HEK293 (cell line): ENCODE data around the gene AKAP5.

Experiments
- HOXA7 ChIP-seq: sonication (generic); formaldehyde crosslinking; IDR thresholded peaks from 2 replicates; pipeline ENCODE4 v1.8.1; 2022; ENCODE audit warnings: missing genetic modification reagents, borderline replicate concordance
- MEIS1 ChIP-seq: sonication (generic); formaldehyde crosslinking; IDR thresholded peaks from 2 replicates; pipeline ENCODE4 v1.8.1; 2022; ENCODE audit warnings: missing genetic modification reagents, mild to moderate bottlenecking, borderline replicate concordance
- ZFP3 ChIP-seq: fragments of 450-650 bp; formaldehyde crosslinking; IDR thresholded peaks from 2 replicates; pipeline ENCODE4 v1.5.1; 2016; ENCODE audit warnings: low read depth, missing biosample characterization, missing genetic modification characterization
- ZNF138 ChIP-seq: fragments of 450-650 bp; formaldehyde crosslinking; IDR thresholded peaks from 2 replicates; pipeline ENCODE4 v1.5.1; 2016; ENCODE audit warnings: missing biosample characterization, missing genetic modification characterization, borderline replicate concordance
- ZNF223 ChIP-seq: fragments of 450-650 bp; formaldehyde crosslinking; IDR thresholded peaks from 2 replicates; pipeline ENCODE4 v1.5.1; 2016; ENCODE audit warnings: missing biosample characterization, missing genetic modification characterization
- ZNF274 ChIP-seq, 2 experiments: fragments of 200-500 bp in 1 of 2; fragments of 450-650 bp in 1 of 2; sonication (Bioruptor generic) in 1 of 2; formaldehyde crosslinking in 1 of 2; IDR thresholded peaks; 2 replicates each; pipeline versions ENCODE4 v1.5.1 to v1.6.1; 2014 to 2016; ENCODE audit warnings: borderline replicate concordance in 1 of 2, inconsistent platforms in 1 of 2, low read length in 1 of 2, missing biosample characterization in 1 of 2, missing genetic modification characterization in 1 of 2
- ZNF791 ChIP-seq: fragments of 450-650 bp; formaldehyde crosslinking; IDR thresholded peaks from 2 replicates; pipeline ENCODE4 v1.5.1; 2016; ENCODE audit warnings: missing biosample characterization, missing genetic modification characterization
- TF ChIP-seq, protein P1 (sequence below): fragments of 450-650 bp; formaldehyde crosslinking; IDR thresholded peaks from 2 replicates; pipeline ENCODE4 v1.5.1; 2016; ENCODE audit warnings: missing biosample characterization, missing genetic modification characterization
- TF ChIP-seq, protein P2 (sequence below): fragments of 450-650 bp; formaldehyde crosslinking; IDR thresholded peaks from 2 replicates; pipeline ENCODE4 v1.5.1; 2016; ENCODE audit warnings: missing biosample characterization, missing genetic modification characterization
- TF ChIP-seq, protein P3 (sequence below): sonication (generic); formaldehyde crosslinking; IDR thresholded peaks from 2 replicates; pipeline ENCODE4 v1.8.1; 2022; ENCODE audit warnings: mild to moderate bottlenecking, moderate library complexity, missing genetic modification reagents
- TF ChIP-seq, protein P4 (sequence below): fragments of 450-650 bp; formaldehyde crosslinking; IDR thresholded peaks from 2 replicates; pipeline ENCODE4 v1.5.1; 2016; ENCODE audit warnings: missing biosample characterization, missing genetic modification characterization
- TF ChIP-seq, protein P5 (sequence below): fragments of 450-650 bp; formaldehyde crosslinking; IDR thresholded peaks from 2 replicates; pipeline ENCODE4 v1.5.1; 2016; ENCODE audit warnings: missing biosample characterization, missing genetic modification characterization, low read depth
- TF ChIP-seq, protein P6 (sequence below): fragments of 450-650 bp; formaldehyde crosslinking; IDR thresholded peaks from 2 replicates; pipeline ENCODE4 v1.5.1; 2016; ENCODE audit warnings: missing biosample characterization, missing genetic modification characterization

DNA sequence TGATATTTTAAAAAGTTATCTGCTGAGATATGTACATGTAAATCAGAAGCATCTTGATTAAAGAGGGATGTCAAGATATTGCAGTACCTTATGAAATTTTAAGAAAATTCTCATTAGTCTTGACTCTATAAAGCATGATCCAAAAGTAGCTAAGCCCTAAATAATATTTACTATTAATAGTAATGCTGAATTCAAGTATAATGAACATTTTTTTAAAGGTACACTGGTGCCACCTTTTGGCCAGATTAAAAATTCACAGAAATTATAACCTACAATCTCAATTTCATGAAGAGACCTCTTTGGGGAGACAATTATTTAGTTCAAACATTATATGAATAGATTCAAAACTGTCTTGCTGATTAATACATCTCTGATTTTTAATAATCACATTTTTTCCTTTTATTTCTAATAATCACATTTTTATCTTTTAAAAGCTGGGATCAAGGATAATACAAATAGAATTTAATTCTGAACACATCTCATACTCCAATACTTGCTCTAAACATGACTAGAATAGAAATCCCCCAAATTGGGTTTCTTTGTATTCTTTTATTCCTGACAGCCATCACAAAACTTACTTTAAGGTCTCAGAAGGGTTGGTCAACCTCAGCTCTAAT, 13.4 kb downstream of the AKAP5 start:
- TF ChIP-seq, protein P1, sequence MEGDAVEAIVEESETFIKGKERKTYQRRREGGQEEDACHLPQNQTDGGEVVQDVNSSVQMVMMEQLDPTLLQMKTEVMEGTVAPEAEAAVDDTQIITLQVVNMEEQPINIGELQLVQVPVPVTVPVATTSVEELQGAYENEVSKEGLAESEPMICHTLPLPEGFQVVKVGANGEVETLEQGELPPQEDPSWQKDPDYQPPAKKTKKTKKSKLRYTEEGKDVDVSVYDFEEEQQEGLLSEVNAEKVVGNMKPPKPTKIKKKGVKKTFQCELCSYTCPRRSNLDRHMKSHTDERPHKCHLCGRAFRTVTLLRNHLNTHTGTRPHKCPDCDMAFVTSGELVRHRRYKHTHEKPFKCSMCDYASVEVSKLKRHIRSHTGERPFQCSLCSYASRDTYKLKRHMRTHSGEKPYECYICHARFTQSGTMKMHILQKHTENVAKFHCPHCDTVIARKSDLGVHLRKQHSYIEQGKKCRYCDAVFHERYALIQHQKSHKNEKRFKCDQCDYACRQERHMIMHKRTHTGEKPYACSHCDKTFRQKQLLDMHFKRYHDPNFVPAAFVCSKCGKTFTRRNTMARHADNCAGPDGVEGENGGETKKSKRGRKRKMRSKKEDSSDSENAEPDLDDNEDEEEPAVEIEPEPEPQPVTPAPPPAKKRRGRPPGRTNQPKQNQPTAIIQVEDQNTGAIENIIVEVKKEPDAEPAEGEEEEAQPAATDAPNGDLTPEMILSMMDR (tag by site-specific recombination) = no peak
- TF ChIP-seq, protein P2, sequence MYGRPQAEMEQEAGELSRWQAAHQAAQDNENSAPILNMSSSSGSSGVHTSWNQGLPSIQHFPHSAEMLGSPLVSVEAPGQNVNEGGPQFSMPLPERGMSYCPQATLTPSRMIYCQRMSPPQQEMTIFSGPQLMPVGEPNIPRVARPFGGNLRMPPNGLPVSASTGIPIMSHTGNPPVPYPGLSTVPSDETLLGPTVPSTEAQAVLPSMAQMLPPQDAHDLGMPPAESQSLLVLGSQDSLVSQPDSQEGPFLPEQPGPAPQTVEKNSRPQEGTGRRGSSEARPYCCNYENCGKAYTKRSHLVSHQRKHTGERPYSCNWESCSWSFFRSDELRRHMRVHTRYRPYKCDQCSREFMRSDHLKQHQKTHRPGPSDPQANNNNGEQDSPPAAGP (tag by site-specific recombination) = no peak
- TF ChIP-seq ZNF791 (tag by site-specific recombination) (no peak), ZNF138 (tag by site-specific recombination) (no peak), ZFP3 (tag by site-specific recombination) (no peak), HOXA7 (CRISPR knock-in tag) (no peak), MEIS1 (no peak), ZNF274 (IDR thresholded peaks at IDR 0.05; ENCODE audit: low read length) (no peak), ZNF274 (tag by site-specific recombination; IDR thresholded peaks at IDR 0.05; ENCODE audit: borderline replicate concordance) (no peak), ZNF223 (tag by site-specific recombination) (no peak)
- TF ChIP-seq, protein P3, sequence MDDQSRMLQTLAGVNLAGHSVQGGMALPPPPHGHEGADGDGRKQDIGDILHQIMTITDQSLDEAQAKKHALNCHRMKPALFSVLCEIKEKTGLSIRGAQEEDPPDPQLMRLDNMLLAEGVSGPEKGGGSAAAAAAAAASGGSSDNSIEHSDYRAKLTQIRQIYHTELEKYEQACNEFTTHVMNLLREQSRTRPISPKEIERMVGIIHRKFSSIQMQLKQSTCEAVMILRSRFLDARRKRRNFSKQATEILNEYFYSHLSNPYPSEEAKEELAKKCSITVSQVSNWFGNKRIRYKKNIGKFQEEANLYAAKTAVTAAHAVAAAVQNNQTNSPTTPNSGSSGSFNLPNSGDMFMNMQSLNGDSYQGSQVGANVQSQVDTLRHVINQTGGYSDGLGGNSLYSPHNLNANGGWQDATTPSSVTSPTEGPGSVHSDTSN (CRISPR knock-in tag) = no peak
- TF ChIP-seq, protein P4, sequence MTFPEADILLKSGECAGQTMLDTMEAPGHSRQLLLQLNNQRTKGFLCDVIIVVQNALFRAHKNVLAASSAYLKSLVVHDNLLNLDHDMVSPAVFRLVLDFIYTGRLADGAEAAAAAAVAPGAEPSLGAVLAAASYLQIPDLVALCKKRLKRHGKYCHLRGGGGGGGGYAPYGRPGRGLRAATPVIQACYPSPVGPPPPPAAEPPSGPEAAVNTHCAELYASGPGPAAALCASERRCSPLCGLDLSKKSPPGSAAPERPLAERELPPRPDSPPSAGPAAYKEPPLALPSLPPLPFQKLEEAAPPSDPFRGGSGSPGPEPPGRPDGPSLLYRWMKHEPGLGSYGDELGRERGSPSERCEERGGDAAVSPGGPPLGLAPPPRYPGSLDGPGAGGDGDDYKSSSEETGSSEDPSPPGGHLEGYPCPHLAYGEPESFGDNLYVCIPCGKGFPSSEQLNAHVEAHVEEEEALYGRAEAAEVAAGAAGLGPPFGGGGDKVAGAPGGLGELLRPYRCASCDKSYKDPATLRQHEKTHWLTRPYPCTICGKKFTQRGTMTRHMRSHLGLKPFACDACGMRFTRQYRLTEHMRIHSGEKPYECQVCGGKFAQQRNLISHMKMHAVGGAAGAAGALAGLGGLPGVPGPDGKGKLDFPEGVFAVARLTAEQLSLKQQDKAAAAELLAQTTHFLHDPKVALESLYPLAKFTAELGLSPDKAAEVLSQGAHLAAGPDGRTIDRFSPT (tag by site-specific recombination) = no peak
- TF ChIP-seq, protein P5, sequence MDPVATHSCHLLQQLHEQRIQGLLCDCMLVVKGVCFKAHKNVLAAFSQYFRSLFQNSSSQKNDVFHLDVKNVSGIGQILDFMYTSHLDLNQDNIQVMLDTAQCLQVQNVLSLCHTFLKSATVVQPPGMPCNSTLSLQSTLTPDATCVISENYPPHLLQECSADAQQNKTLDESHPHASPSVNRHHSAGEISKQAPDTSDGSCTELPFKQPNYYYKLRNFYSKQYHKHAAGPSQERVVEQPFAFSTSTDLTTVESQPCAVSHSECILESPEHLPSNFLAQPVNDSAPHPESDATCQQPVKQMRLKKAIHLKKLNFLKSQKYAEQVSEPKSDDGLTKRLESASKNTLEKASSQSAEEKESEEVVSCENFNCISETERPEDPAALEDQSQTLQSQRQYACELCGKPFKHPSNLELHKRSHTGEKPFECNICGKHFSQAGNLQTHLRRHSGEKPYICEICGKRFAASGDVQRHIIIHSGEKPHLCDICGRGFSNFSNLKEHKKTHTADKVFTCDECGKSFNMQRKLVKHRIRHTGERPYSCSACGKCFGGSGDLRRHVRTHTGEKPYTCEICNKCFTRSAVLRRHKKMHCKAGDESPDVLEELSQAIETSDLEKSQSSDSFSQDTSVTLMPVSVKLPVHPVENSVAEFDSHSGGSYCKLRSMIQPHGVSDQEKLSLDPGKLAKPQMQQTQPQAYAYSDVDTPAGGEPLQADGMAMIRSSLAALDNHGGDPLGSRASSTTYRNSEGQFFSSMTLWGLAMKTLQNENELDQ (tag by site-specific recombination) = no peak
- TF ChIP-seq, protein P6, sequence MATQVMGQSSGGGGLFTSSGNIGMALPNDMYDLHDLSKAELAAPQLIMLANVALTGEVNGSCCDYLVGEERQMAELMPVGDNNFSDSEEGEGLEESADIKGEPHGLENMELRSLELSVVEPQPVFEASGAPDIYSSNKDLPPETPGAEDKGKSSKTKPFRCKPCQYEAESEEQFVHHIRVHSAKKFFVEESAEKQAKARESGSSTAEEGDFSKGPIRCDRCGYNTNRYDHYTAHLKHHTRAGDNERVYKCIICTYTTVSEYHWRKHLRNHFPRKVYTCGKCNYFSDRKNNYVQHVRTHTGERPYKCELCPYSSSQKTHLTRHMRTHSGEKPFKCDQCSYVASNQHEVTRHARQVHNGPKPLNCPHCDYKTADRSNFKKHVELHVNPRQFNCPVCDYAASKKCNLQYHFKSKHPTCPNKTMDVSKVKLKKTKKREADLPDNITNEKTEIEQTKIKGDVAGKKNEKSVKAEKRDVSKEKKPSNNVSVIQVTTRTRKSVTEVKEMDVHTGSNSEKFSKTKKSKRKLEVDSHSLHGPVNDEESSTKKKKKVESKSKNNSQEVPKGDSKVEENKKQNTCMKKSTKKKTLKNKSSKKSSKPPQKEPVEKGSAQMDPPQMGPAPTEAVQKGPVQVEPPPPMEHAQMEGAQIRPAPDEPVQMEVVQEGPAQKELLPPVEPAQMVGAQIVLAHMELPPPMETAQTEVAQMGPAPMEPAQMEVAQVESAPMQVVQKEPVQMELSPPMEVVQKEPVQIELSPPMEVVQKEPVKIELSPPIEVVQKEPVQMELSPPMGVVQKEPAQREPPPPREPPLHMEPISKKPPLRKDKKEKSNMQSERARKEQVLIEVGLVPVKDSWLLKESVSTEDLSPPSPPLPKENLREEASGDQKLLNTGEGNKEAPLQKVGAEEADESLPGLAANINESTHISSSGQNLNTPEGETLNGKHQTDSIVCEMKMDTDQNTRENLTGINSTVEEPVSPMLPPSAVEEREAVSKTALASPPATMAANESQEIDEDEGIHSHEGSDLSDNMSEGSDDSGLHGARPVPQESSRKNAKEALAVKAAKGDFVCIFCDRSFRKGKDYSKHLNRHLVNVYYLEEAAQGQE (tag by site-specific recombination) = no peak
